A204.1 (cell line): ENCODE data around the gene GPX6.
"Not testable (repeated sequence)": the region's sequence is repeated elsewhere in the genome, so short reads cannot be mapped to it uniquely, and the experiment has no call there.

Experiments used
- FAIRE-seq: peaks from 2 replicates; lab custom pipeline; 2012; peaks lifted over from hg19 to GRCh38; lab: Jason Lieb, UNC

The GPX6 gene

DNA sequence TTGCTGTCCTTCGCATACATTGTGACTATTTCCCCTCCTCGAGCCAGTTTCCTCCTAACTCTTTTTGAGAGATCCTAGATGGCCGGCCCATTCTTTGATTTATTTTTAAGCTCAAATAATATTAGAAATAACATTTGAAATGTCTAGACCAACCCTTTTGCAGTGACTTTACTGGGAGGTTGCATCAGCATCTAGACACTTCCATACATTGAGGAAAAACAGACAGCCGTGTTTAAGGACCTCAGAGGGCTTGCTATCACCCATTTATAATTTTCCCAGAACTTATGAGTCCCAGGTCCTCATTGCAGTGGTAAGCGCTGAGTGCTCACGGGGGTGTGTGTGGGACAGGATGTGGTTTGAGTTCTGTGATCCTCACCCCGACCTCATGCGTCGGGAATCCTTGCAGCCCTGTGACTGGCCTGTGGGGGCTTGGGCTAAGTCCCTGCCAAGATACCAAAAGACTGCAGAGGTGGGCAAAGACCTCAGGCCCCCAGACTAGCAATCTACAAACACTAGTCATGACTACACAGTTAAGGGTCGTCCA, 10.0 kb upstream of the GPX6 start, which contains the start of gene GPX5:
Gene GPX5, plus strand, starts transcription at position 386 of the 544 bp plus-strand sequence. Its CDS starts 133 bp downstream, at position 519.
- no peak for FAIRE-seq

DNA sequence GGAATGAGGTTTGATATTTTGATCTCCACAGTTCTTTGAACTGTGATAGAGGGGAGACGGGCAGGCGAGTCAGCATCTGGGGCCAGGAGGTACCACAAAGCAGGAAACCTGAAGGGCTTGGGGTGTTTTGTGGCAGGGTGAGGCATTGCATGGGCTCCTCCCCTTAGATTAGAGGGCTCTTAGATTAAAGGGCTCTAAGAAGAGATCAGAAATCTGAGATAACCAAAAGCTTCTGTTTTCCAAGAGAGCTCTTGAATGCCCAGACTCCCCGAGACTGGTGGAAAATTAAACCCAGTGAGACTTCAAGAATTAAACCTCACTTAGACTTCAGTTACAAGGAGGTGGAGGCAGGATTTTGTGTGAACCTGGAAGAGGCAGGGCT, 7.6 kb upstream of the GPX6 start:
- no peak for FAIRE-seq

DNA sequence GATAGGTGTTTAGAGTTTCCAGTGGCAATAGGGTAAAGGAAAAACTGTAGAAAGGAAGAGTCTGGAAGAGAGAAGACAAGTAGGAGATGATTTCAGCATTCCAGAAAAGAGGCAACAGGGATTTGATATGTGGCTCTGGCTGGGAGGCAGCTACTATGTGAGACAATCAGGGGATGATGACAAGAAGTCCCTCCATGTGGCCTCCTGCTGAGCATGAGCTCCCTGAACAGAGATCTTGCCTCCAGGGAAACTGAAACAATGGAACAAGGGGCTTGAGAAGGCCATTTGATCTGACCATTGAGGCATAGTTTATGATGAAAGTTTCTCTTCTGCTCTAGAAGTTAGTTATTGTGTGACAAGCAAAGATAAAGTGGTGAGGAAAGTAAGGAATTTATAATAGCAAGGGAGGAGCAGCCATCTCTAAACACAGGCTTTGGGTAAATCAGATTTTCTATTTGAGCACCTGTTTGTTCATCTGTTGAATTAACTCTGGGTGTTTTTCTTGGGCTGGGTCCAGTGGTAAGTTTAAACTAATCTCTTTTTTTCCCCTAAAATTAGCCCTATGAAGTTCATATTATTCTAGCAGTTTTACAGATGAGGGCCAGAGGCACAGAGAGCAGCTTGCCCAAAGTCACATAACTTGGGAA, 7.1 kb upstream of the GPX6 start:
- no peak for FAIRE-seq

DNA sequence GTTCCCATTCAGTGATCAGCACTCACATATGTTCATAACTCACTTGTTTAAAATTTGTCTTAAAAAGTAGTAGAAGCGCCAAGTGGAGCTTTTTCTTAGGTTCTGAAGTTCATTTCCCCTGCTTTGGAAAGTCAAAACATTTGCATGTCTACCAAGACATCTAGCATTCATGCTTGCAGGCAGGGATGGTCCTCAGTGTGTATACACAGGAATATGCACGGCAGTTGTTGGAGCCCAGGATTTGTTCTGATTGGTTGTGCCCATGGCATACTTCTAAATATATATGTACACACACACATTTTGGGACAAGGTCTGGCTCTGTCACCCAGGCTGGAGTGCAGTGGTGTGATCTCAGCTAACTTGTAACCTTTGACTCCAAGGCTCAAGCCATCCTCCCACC, 2.4 kb upstream of the GPX6 start:
- no peak for FAIRE-seq

DNA sequence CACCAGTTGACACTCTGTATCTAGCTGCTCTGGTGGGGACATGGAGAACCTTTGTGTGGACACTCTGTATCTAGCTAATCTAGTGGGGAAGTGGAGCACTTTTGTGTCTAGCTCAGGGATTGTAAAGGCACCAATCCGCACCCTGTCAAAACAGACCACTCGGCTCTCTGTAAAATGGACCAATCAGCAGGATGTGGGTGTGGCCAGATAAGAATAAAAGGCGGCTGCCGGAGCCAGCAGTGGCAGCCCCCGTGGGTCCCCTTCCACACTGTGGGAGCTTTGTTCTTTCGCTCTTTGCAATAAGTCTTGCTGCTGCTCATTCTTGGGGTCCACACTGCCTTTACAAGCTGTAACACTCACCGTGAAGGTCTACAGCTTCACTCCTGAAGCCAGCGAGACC, 3.2 kb downstream of the GPX6 start:
- FAIRE-seq, result not testable (repeated sequence)

DNA sequence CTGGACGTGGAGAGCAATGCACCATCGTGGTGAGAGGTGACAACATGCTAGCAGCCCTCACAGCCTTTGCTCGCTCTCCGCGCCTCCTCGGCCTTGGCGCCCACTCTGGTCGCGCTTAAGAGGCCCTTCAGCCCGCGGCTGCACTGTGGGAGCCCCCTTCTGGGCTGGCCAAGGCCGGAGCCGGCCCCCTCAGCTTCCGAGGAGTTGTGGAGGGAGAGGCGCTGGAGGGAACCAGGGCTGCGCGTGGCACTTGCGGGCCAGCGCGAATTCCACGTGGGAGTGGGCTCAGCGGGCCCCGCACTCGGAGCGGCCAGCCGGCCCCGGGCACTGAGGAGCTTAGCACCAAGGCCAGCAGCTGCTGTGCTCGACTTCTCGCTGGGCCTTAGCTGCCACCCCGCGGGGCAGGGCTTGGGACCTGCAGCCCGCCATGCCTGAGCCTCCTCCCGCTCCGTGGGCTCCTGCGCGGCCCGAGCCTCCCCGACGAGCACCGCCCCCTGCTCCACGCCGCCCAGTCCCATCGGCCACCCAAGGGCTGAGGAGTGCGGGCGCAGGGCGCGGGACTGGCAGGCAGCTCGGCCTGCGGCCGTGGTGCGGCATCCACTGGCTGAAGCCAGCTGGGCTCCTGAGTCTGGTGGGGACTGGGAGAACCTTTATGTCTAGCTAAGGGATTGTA, 3.8 kb downstream of the GPX6 start:
- FAIRE-seq, result no peak

DNA sequence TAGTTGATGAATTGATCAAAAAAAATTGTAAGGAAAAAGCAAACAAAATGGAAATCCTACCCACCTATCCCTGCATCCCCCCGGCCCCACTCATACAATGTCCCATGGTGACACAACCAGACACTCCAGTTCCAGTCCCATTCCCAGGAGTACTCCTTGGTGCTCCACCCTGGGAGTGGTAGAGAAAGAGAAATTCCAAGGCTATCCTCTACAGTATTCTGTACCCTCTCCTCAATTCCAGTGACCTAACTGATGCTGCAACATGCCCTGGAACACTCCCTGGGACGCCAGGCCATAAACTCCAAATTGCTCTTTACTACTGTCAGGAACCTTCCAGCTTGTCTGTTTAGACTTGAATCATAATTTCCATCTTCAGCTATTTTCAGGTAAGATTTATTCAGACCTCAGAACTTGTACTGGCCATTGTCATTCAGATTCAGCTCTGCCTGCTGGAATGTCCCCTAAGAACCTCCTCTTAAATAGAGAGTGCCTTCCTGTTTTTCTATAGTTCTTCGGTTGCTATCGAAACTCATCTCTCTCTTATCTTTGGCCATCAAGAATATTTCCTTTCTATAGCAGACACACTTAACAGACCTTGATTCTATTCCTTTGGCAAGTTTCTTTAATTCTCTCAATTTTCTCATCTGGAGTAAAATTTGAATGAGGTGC, 8.7 kb downstream of the GPX6 start:
- no peak for FAIRE-seq

DNA sequence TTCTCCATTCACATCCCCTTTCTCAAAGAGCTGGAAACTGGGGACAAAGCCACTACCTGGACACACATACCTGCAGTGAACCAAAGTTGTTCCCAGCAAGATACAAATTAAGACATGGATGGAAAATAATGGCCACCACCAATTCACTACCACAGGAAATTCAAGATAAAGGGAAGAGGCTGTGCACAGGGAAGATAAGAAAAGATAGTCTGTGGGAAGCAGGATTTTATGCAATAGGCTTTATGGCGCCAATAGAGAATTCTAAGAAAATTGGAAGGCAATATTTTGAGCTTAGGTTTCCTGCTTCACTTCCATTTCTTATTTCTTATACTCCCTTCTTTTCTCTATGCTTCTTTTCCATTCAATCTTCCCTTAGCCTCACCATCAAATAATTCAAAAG, 9.9 kb downstream of the GPX6 start:
- FAIRE-seq, result no peak

DNA sequence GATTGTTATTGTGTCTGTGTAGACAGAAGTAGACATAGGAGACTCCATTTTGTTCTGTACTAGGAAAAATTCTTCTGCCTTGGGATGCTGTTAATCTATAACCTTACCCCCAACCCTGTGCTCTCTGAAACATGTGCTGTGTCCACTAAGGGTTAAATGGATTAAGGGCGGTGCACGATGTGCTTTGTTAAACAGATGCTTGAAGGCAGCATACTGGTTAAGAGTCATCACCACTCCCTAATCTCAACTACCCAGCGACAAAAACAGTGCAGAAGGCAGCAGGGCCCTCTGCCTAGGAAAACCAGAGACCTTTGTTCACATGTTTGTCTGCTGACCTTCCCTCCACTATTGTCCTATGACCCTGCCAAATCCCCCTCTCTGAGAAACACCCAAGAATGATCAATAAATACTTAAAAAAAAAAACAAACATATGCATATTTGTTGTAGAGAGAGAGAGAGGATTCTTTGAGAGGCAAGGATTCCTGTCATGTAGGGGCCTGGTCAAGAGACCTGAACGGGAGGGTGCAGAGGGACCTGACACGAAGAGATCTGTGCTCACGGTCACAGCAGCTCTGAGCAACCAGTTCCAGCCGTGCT, 12.8 kb downstream of the GPX6 start:
- not testable (repeated sequence) for FAIRE-seq

DNA sequence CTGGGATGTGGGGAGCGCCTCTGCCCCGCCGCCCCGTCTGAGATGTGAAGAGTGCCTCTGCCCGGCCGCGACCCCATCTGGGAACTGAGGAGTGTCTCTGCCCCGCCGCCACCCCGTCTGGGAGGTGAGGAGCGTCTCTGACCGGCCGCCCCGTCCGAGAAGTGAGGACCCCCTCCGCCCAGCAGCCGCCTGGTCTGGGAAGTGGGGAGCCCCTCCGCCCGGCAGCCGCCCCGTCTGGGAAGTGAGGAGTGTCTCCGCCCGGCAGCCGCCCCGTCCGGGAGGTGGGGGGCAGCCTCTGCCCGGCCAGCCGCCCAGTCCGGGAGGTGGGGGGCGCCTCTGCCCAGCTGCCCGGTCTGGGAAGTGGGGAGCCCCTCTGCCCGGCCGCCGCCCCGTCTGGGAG, 13.5 kb downstream of the GPX6 start:
- FAIRE-seq, result not testable (repeated sequence)

DNA sequence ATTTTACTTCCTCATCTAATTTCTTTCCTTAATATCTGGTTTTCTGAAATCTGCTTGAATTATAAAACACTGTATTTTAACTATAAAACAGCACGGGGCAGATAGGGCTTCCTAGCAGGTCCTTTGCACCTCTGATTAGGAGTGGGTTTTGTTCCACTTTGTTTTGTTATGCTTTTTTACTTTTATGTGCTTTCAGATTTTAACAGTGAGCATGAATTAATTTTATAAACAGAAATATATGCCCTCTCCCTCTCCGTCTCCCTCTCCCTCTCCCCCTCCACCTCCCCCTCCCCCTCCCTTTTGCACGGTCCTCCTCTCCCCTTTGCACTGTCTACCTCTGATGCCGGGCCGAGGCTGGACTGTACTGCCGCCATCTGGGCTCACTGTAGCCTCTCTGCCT, 14.3 kb downstream of the GPX6 start:
- FAIRE-seq, result no peak

DNA sequence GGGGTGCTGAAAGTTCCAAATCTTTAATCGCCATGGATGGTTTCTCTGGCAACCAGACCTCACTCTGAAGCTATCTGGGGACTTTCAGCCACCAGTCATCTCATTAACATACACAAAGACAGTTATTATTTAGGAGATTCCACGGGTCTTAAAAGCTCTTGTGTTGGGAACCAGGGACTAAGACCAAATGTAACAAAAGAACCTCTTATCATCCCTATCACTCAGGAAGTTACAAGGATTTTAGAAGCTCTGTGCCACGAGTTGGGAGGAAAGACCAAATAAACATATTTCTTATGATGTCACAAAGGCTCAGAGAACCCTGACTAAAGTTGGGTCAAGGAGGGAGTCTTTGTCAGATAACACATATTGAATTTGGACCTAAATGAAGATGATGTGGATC, 17.7 kb downstream of the GPX6 start:
- FAIRE-seq, result no peak

DNA sequence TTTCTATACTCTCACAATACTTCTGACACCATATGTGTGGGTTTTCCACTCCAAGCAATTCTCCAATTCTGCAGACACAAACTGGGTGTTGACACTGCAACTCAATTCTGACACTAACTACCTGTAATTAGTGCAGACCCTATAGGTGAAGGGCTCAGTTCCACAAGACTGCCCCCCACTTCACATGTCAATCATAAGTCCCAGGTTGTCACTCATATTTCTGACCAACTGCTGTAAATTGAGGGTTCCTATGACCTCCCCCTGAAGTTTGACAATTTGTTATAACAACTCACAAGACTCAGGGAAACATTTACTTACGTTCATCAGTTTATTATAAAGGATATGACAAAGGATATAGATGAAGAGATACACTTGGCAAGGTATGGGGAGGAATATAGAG, 18.3 kb downstream of the GPX6 start:
- FAIRE-seq, result no peak

DNA sequence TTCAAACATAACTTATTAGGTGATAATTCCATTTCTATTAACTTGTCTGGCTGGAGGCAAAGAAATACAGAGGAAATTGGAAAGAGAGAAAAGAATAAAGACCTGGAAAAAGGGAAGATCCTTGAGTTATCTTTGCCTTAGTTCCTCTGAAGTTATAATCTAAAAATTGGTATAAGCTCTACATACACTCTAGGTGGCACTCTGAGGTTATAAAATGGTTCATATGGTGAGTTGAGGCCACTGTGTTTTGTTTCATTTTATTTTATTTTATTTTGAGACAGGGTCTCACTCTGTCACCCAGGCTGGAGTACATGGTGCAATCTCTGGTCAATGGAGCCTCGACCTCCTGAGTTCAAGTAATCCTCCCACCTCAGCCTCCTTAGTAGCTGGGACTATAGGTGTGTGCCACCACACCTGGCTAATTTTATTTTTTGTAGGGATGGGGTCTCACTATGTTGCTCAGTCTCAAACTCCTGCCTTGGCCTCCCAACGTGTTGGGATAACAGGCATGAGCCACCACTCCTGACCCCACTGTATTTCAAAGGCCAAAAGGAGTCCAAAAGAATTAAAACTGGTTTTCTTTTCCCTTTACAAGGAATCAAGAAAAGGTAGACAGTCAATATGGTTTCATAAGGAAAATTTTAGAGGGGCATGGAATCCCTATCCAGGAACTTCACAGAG, 19.4 kb downstream of the GPX6 start:
- FAIRE-seq, result peak; percentile 72

DNA sequence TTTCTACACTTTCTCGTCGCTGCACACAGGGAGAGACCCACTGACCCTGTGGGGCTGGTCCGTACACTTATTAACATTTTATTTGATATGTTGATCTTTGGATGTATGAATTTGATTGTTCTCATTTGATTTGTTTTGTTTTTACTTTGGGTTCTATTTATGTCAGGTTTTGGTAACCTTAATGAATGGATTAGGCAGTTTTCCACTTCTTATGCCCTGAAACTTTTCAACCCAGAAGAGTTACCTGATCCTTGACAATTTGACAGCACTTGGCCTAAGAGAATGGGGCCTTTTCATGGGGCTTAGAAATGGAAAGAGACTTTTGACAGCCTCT, 23.6 kb downstream of the GPX6 start:
- FAIRE-seq, result no peak

DNA sequence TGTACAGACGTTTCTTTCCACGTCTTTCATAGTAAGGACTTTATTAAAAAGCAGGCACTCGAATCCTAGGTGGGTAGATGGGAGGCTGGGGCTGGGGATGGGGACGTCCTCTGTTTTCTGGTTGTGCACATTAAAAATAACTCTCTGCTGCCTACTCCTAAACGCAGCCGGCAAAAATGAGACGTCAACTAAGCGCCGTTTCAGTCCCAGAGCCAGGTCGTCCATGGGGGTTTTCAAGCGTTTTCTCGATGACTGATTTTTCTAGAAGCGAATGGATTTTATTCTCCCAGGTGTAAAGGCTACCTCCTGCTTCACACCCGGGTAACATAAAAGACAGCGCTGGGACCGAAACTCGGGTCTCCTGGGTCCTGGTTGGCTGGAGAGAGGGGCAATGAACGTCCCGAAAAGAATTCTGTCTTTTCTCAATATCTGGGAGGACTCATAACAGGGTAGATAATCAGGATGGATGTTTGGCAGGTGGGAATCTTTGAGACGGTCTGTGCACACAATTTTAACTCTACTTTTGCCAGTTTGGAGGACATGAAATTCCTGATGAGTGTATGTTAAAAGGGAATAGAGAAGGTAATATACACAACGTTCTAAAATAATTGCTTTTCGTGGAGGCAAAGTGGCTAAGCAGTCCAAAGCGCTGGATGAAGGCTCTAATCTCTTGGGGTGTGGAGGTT, 25.2 kb downstream of the GPX6 start:
- FAIRE-seq, result no peak

DNA sequence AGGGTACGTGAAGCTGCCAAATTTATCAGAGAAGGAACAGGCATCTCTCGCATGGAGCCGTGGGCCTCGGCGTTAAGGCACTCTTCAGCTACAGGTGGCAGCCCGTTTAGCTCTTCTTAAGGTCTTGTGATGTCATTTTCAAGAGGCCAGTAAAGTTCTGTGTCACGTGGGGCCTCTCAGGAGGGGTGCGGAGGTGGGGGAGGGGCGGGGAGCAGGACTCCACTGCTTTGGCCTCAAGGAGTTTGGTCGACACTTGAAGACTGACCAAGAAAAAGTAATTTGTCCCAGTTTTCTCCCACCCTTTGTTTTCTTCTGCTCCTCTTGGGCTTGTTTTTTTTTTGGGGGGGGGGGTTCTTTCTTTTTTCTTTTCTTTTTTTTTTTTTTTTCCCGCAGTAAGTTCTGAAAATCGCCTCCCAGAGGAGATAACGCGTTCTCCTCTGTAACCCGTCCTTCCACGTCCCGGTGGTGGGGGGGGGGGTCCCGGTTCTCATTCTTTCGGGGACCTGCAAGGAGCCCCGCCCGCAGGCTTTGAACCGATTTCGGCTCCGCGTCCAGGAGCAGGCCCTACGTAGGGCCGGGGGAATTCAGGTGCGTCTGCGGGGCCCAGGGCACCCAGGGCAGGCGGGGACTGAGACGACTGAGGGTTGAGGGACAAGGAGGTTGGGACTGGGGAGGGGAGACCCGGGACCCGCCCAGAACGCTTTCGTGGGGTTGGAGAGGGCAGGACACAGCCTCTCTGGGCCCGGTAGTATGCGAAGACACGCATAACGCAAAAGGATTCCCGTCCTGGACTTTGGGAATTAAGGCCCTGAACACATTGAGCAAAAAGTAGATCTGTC, 26.0 kb downstream of the GPX6 start:
- FAIRE-seq, result no peak

DNA sequence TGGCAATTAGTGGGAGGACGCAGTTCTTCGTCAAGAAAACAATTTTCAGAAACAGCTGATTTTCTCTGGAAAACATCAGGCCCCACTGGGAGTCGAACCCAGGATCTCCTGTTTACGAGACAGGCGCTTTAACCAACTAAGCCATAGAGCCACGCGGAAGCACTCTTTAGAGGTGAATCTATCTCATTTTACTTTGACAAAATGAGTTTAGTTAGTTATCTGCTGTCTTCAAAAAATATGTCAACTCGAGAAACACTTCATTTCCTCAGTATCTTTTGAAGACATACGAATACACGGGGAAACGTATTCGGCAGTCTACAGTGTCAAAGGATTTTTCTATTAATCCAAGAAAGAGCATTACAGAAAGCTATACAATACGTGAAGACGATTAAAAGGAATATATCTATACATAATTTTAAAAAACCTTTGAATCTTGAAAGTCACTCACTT, 26.7 kb downstream of the GPX6 start:
- FAIRE-seq, result no peak

DNA sequence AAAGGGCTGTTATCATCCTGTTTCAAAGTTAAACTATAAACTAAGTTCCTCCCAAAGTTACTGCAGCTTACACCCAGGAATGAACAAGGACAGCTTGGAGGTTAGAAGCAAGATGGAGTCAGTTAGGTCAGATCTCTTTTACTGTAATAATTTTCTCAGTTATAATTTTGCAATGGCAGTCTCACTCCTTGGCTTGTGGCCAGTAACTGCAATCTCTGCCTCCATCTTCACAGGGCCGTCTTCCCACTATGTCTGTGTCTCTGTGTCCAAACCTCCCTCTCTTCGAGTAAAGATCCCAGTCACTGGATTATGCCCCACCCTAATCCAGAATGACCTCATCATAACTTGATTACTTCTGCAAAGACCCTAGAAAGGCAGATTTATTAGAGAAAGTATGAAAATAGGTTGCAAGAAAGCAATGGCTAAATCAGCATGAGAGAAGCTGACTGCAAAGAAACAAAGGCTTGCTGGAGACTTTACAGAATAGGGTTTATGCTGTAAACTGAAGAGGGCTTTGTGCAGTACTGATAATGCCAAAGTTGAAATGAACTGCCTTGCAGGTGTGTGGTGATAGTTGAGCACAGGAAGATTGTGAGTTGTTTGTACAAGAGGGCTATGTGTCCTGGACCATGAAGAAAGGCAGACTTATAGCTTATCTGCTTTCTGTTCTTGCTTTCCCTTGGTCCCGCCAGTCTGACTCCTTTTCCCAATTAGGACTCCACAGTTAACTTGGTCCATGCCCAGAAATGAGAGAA, 28.4 kb downstream of the GPX6 start:
- no peak for FAIRE-seq

DNA sequence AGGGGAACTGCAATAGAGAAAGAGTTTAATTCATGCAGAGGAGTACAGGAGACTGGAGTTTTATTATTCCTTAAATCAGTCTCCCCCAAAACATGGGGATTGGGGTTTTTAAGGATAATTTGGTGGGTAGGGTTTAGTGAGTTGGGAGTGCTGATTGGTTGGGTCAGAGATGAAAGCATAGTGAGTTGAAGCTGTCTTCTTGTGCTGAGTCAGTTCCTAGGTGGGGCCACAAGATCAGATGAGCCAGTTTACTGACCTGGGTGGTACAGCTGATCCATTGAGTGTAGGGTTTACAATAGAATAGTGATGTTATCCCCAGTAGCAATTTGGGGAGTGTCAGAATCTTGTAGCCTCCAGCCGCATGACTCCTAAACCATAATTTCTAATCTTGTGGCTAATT, 29.1 kb downstream of the GPX6 start:
- FAIRE-seq, result no peak
